ENCODE measurements around the gene CLEC4M.

CLEC4M gene

DNA sequence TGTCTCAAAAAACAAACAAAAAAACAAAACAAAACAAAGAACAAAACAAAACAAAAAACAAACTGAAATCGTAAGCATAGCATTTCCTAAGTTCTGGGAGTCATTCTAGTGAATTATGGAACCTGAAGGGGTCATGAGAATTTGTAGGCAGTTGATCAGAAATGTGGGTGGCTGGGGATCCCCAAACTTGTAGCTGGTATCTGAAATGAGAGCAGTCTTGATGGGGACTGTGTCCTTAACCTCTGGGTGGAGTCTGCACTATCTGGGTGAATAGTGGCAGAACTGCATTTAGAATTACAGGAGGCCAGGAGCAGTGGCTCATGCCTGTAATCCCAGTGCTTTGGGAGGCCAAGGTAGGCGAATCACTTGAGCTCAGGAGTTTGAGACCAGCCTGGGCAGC is 37.3 kb upstream of the CLEC4M start:
- Mint-ChIP-seq H3K4me1 (no peaks in the 10 kb centered on the region), H3K9me3 (no peaks in the 10 kb centered on the region), H3K4me3 (no peak overlapping the region), H3K27ac (no peak overlapping the region), H3K36me3 (ENCODE audit: low read depth) (no peaks in the 10 kb centered on the region), H3K27me3 (ENCODE audit: low read depth) (peaks cover 69% of the 10 kb centered on the region)
- TF ChIP-seq, protein P1, sequence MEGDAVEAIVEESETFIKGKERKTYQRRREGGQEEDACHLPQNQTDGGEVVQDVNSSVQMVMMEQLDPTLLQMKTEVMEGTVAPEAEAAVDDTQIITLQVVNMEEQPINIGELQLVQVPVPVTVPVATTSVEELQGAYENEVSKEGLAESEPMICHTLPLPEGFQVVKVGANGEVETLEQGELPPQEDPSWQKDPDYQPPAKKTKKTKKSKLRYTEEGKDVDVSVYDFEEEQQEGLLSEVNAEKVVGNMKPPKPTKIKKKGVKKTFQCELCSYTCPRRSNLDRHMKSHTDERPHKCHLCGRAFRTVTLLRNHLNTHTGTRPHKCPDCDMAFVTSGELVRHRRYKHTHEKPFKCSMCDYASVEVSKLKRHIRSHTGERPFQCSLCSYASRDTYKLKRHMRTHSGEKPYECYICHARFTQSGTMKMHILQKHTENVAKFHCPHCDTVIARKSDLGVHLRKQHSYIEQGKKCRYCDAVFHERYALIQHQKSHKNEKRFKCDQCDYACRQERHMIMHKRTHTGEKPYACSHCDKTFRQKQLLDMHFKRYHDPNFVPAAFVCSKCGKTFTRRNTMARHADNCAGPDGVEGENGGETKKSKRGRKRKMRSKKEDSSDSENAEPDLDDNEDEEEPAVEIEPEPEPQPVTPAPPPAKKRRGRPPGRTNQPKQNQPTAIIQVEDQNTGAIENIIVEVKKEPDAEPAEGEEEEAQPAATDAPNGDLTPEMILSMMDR (IDR thresholded peaks at IDR 0.05; ENCODE audit: unreplicated experiment in 3 of 3): no peak

DNA sequence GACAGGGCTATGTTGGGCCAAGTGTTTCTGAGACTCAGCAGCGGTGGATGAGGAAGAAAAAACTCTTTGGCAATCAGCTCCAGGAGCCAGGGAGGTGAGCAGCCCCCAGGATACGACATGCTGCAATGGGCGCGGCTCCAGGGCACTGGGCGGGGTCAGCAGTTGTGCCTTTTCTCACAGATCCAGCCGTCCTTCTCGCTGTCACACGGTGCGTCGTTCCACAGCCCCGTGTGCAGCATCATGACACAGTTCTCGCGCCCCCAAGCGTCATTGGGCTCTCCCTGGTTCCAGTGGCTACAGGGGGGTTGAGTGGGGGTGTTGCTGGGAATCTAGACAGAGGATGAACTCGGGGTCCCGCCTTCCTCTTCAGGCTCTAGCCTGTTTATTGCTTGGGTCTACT is 33.8 kb upstream of the CLEC4M start:
- no peaks in the 10 kb centered on the region for H3K4me1 Mint-ChIP-seq
- peaks cover 87% of the 10 kb centered on the region for H3K27me3 Mint-ChIP-seq (ENCODE audit: low read depth)
- H3K9me3 Mint-ChIP-seq: no peaks in the 10 kb centered on the region
- no peak overlapping the region for H3K27ac Mint-ChIP-seq
- TF ChIP-seq, protein P1 (IDR thresholded peaks at IDR 0.05; ENCODE audit: unreplicated experiment in 3 of 3): no peak
- H3K4me3 Mint-ChIP-seq: no peak overlapping the region
- no peaks in the 10 kb centered on the region for H3K36me3 Mint-ChIP-seq (ENCODE audit: low read depth)

DNA sequence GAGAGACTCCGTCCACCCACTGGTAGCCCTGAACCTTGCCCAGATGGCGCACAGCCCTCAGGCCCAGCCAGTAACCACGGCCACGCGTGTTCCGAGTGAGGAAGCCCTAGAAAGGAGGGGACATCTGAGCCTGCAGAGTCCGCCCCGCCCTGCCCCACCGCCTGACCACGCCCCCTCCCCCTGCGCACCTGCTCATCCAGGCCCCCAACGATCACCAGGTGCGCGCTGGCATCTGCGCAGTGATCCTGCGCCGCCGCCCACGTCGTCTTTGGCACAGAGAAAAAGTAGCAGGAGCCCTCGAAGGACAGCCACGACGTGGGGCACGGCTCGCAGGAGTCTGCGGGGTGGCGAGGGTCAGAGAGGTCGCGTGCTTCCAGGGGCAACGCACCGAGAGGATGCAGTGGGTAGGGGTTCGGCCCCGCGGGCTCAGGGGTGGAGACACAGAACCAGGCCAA is 33.2 kb upstream of the CLEC4M start:
- Mint-ChIP-seq H3K27ac (no peak overlapping the region), H3K36me3 (ENCODE audit: low read depth) (no peaks in the 10 kb centered on the region), H3K9me3 (no peaks in the 10 kb centered on the region), H3K27me3 (ENCODE audit: low read depth) (peaks cover 86% of the 10 kb centered on the region), H3K4me3 (no peak overlapping the region), H3K4me1 (no peaks in the 10 kb centered on the region)
- TF ChIP-seq, protein P1 (IDR thresholded peaks at IDR 0.05; ENCODE audit: unreplicated experiment in 3 of 3): no peak

DNA sequence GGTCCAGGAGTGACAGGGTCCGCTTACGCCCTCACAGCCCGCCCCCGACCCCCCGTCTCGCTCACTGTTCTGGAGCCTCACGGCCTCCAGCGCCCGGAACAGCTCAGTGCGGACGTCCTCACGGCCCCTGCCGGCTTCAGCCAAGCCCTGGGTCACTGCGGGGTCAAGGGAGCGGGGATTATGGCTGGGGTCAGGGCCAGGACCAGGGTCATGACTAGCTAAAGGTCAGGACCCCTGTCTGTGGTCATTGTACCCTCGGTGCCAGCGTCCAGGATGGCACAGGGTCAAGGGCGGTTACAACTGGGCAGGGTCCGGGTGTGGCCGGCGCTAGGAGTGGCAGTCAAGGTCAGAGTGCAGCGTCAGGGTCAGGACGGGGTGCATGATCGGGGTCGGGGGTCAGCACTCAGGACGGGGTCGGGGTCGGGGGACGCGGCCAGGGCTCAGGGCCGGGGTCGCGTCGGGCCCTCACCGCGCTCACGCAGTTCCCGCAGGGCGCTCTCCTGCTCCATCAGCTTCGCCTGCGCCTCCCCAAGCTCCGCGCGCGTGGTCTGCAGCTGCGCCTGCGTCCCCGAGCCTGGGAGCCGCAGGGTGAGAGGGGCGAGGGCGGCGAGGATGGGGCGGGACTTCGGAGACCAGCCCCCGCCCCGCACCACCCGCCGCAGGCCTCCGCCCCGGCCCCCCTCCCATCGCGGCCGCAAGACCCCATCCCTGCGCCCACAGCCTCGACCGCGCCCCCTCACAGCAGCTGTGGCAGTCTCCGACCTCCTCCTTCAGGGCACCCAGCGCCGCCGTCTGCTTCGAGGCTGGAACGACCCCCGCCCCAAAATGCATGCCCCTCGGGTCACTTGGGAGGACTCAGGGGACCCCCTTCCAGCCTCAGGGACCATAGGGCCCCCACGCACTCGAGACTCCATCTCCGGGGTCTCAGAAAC is 32.5 kb upstream of the CLEC4M start:
- Mint-ChIP-seq H3K27ac (no peak overlapping the region), H3K9me3 (no peaks in the 10 kb centered on the region), H3K36me3 (ENCODE audit: low read depth) (no peaks in the 10 kb centered on the region), H3K4me3 (no peak overlapping the region), H3K27me3 (ENCODE audit: low read depth) (peaks cover 86% of the 10 kb centered on the region), H3K4me1 (no peaks in the 10 kb centered on the region)
- TF ChIP-seq, protein P1 (IDR thresholded peaks at IDR 0.05; ENCODE audit: unreplicated experiment in 3 of 3): no peak

DNA sequence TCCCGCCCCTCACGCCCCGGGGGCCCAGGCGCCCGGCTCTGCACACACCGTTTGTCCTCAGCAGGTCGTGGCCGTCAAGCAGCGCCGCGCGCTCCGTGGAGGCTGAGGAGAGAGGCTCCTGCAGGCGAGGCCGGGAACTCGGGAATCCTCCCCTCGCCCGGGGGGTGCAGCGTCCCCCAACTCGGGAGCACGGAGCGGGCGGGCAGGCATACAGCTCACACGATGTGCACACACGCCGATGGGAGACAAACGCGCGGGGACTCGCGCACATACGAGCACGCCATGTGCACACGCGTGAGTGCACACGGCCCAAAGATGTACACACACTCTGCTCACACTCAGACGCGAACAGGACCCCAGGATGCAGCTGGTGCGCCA is 31.8 kb upstream of the CLEC4M start:
- H3K36me3 Mint-ChIP-seq (ENCODE audit: low read depth): no peaks in the 10 kb centered on the region
- peaks cover 86% of the 10 kb centered on the region for H3K27me3 Mint-ChIP-seq (ENCODE audit: low read depth)

More for the DNA sequence above, 31.8 kb upstream of the CLEC4M start:
- no peaks in the 10 kb centered on the region for H3K9me3 Mint-ChIP-seq
- no peak overlapping the region for H3K4me3 Mint-ChIP-seq
- TF ChIP-seq, protein P1 (IDR thresholded peaks at IDR 0.05; ENCODE audit: unreplicated experiment in 3 of 3): no peak
- H3K27ac Mint-ChIP-seq: no peak overlapping the region
- no peaks in the 10 kb centered on the region for H3K4me1 Mint-ChIP-seq
